ENCODE data around the gene B4GALNT3.
A peak's percentile ranks its signal among the peaks of the same experiment; 100 is the strongest.

B4GALNT3 gene

GRCh38 chr12:541676-542324 lies 82.1 kb downstream of the B4GALNT3 start:
- DNase-seq: no peak

GRCh38 chr12:542395-543113 lies 82.8 kb downstream of the B4GALNT3 start:
- no peak for DNase-seq

GRCh38 chr12:543114-543451 lies 83.3 kb downstream of the B4GALNT3 start:
- DNase-seq: no peak

- DNase-seq: no peak
Measured at GRCh38 chr12:544142-544541, 84.4 kb downstream of the B4GALNT3 start.

GRCh38 chr12:544941-545635 lies 85.3 kb downstream of the B4GALNT3 start:
- DNase-seq: no peak

GRCh38 chr12:545835-546234 lies 86.1 kb downstream of the B4GALNT3 start:
- DNase-seq: no peak

- DNase-seq: no peak
Measured at GRCh38 chr12:546265-546919, 86.7 kb downstream of the B4GALNT3 start.

- peak; percentile 73 for DNase-seq
Measured at GRCh38 chr12:546920-547845, 87.4 kb downstream of the B4GALNT3 start.

- no peak for DNase-seq
Measured at GRCh38 chr12:547883-548470, 88.2 kb downstream of the B4GALNT3 start.

- DNase-seq: no peak
Measured at GRCh38 chr12:549476-550082, 89.8 kb downstream of the B4GALNT3 start.

- DNase-seq: no peak
Measured at GRCh38 chr12:550473-551260, 90.9 kb downstream of the B4GALNT3 start.

- DNase-seq: no peak
Measured at GRCh38 chr12:552466-552865, 92.7 kb downstream of the B4GALNT3 start.

GRCh38 chr12:553216-554000 lies 93.7 kb downstream of the B4GALNT3 start:
- DNase-seq: no peak

- DNase-seq: no peak
Measured at GRCh38 chr12:554001-554285, 94.2 kb downstream of the B4GALNT3 start.

GRCh38 chr12:556498-556897 lies 96.8 kb downstream of the B4GALNT3 start:
- no peak for DNase-seq

- no peak for DNase-seq
Measured at GRCh38 chr12:558580-558979, 98.8 kb downstream of the B4GALNT3 start.

GRCh38 chr12:559208-559905 lies 99.6 kb downstream of the B4GALNT3 start:
- DNase-seq: no peak

GRCh38 chr12:559906-560455 lies 100.2 kb downstream of the B4GALNT3 start:
- no peak for DNase-seq

- no peak for DNase-seq
Measured at GRCh38 chr12:560691-561390, 101.1 kb downstream of the B4GALNT3 start.
